22Rv1 (cell line): ENCODE data around the gene ITIH4.

ENCODE experiments used
- H3K27ac ChIP-seq: fragments of 450-650 bp; 2 replicates; pipeline ENCODE4 v1.5.1; 2017
- CTCF ChIP-seq: fragments of 450-650 bp; IDR thresholded peaks from 2 replicates; pipeline ENCODE4 v1.5.1; 2017; ENCODE audit warnings: mild to moderate bottlenecking
- ZFX ChIP-seq: fragments of 450-650 bp; IDR thresholded peaks from 2 replicates; pipeline ENCODE4 v1.6.1; 2017; ENCODE audit warnings: antibody characterized with exemption, borderline replicate concordance

Gene ITIH4

GRCh38 chr3:52773361-52774065, 57.0 kb downstream of the ITIH4 start:
- no peak for TF ChIP-seq ZFX
- TF ChIP-seq CTCF: no peak
- H3K27ac ChIP-seq: no peak overlapping the region

GRCh38 chr3:52771702-52772101, 58.8 kb downstream of the ITIH4 start:
- H3K27ac ChIP-seq: peak overlapping the region; percentile 91
- TF ChIP-seq CTCF (no peak), ZFX (no peak)

- peak overlapping the region; percentile 91 for H3K27ac ChIP-seq
- TF ChIP-seq CTCF (no peak), ZFX (no peak)
Measured at GRCh38 chr3:52771334-52771681, 59.2 kb downstream of the ITIH4 start.

- H3K27ac ChIP-seq: peak within 1 kb of the TSS; percentile 91
- no peak for TF ChIP-seq CTCF
- TF ChIP-seq ZFX: no peak
Measured at GRCh38 chr3:52770496-52771333, 59.8 kb downstream of the ITIH4 start, which contains the start of gene NEK4. TSS of gene NEK4 (minus strand) at chr3:52770940. CDS start at chr3:52770746, 194 bp downstream.

DNA sequence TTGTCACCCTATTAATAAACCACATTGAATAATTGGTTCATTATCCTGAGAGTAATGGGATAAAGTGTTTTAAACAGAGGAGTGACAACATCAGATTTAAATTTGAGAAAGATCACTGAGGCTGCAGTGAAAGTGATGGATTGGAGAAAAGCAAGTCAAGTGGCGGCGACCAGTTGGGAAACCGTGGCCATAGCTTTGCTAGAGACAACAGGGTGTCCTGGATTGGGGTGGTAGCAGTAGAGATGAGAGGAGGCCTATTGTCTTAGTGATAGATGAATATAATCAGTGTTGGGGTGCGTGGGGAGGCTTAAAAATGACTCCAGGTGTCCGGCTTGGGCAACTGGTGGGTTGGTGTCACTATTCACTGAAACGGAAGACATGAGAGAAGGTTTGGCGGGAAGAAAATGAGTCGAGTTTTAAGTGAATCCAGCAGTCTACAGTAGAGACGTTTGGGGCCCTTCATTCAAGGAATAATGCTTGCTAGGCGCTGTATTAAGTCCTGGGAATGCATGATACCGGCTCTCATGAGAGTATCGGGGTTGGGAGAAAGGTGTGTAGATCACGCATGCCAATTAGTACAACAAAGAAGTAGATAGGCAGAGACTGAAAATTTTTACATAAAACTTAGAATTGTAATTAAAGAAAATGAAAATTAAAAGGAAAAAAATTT, 60.6 kb downstream of the ITIH4 start:
- H3K27ac ChIP-seq: peak overlapping the region; percentile 91

DNA sequence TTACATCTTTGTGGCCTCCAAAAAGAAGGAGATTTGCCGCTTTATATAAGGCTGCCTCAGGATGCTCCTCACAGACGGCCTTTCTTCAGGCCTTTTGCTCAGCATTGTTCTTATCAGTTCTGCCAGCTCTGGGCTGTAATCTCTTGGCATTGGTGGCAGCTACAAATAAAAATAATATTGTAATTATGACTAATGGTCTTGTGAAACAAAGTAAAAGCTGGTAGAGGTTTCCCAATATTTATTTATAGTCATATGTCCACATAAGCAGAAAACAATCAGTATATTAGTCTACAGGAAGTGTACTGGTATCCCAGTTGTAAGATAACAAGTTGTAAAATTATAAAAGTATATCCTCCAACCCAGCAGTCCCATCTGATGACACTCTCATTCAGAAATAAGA, 67.0 kb downstream of the ITIH4 start:
- no peak for TF ChIP-seq CTCF
- TF ChIP-seq ZFX: no peak
- H3K27ac ChIP-seq: no peak overlapping the region

More for the DNA sequence above, 60.6 kb downstream of the ITIH4 start:
- TF ChIP-seq CTCF: no peak
- TF ChIP-seq ZFX: no peak
